SK-N-SH (cell line): ENCODE measurements around the gene KRTAP3-3. TPM values are rescaled to one million over a fixed set of nuclear protein-coding genes. Genes with fewer than 3 reads are reported as not detected.

Experiments
- CTCF ChIA-PET: fragments of 300-600, 350-600 bp; formaldehyde crosslinking; extraction: SDS; loops from one replicate; lab custom pipeline; 2021; lab: Yijun Ruan, JAX
- POLR2A ChIA-PET: fragments of 350-600 bp; sonication (Branson Sonifier 250); formaldehyde crosslinking; extraction: SDS; loops from one replicate; lab custom pipeline; 2020; ENCODE audit warnings: antibody characterized with exemption, inconsistent platforms; lab: Yijun Ruan, JAX
- DNase-seq: peaks from one replicate; pipeline ENCODE4 v3.0.0; 2012
- H2AFZ ChIP-seq: fragments of 200-600 bp; sonication (generic); 2 replicates; pipeline ENCODE4 v1.8.1; 2016; ENCODE audit warnings: antibody characterized with exemption, mild to moderate bottlenecking, low read depth
- H3F3A ChIP-seq: fragments of 200-600 bp; sonication (generic); replicated peaks from 2 replicates; pipeline ENCODE3; 2016; ENCODE audit warnings: antibody characterized with exemption, mild to moderate bottlenecking; ENCODE audit not compliant: insufficient read depth
- H3K27ac ChIP-seq, 2 experiments: fragments of 200-500 bp in 1 of 2; fragments of 200-600 bp in 1 of 2; sonication (Bioruptor generic) in 1 of 2; sonication (generic), shearing (Covaris generic) in 1 of 2; 2 replicates each; pipeline versions ENCODE4 v1.5.1 to v1.6.1; 2014 to 2016; ENCODE audit warnings: low read depth in 2 of 2, inconsistent platforms in 1 of 2, low read length in 1 of 2, mild to moderate bottlenecking in 1 of 2, mixed read lengths in 1 of 2
- H3K27me3 ChIP-seq: fragments of 200-600 bp; sonication (generic), shearing (Covaris generic); 2 replicates; pipeline ENCODE4 v1.6.1; 2016; ENCODE audit warnings: mixed run types; ENCODE audit not compliant: insufficient read depth
- H3K36me3 ChIP-seq, 2 experiments: fragments of 200-500 bp in 1 of 2; fragments of 200-600 bp in 1 of 2; sonication (Bioruptor generic) in 1 of 2; sonication (generic) in 1 of 2; replicated peaks in 1 of 2; 2 replicates each; pipeline versions ENCODE3 to v1.5.1; 2014 to 2016; ENCODE audit warnings: low read length in 1 of 2, mild to moderate bottlenecking in 1 of 2; ENCODE audit not compliant: insufficient read depth in 2 of 2, control insufficient read depth in 1 of 2
- H3K4me1 ChIP-seq, 2 experiments: fragments of 200-500 bp in 1 of 2; fragments of 200-600 bp in 1 of 2; sonication (Bioruptor generic) in 1 of 2; sonication (generic), shearing (Covaris generic) in 1 of 2; 2 replicates each; pipeline versions ENCODE4 v1.5.1 to v1.6.1; 2014 to 2016; ENCODE audit warnings: low read depth in 1 of 2, low read length in 1 of 2, mixed run types in 1 of 2; ENCODE audit not compliant: insufficient read depth in 2 of 2, control insufficient read depth in 1 of 2
- H3K4me2 ChIP-seq: fragments of 200-600 bp; sonication (generic), shearing (Covaris generic); 2 replicates; pipeline ENCODE4 v1.6.1; 2017; ENCODE audit warnings: mixed run types
- H3K4me3 ChIP-seq, 2 experiments: fragments of 200-500 bp in 1 of 2; fragments of 200-600 bp in 1 of 2; sonication (Bioruptor generic) in 1 of 2; sonication (generic), shearing (Covaris generic) in 1 of 2; 2 replicates each; pipeline versions ENCODE4 v1.5.1 to v1.8.1; 2014 to 2016; ENCODE audit warnings: low read depth in 2 of 2, inconsistent platforms in 1 of 2, low read length in 1 of 2, mild to moderate bottlenecking in 1 of 2, mixed read lengths in 1 of 2, moderate library complexity in 1 of 2
- H3K79me2 ChIP-seq: fragments of 200-600 bp; sonication (generic); 2 replicates; pipeline ENCODE4 v1.8.1; 2017; ENCODE audit warnings: mild to moderate bottlenecking; ENCODE audit not compliant: insufficient read depth
- H3K9ac ChIP-seq: fragments of 200-600 bp; sonication (generic); 2 replicates; pipeline ENCODE4 v1.6.1; 2017; ENCODE audit warnings: mixed run types
- H3K9me2 ChIP-seq: fragments of 200-600 bp; sonication (generic); 2 replicates; pipeline ENCODE4 v1.6.1; 2017; ENCODE audit warnings: mixed run types
- H3K9me3 ChIP-seq: fragments of 200-600 bp; sonication (generic); 2 replicates; pipeline ENCODE4 v1.6.1; 2017; ENCODE audit warnings: mixed run types, mild to moderate bottlenecking, moderate library complexity
- H4K20me1 ChIP-seq: fragments of 200-600 bp; sonication (generic); 2 replicates; pipeline ENCODE4 v1.6.1; 2017; ENCODE audit warnings: mild to moderate bottlenecking, mixed run types; ENCODE audit not compliant: insufficient read depth
- EP300 ChIP-seq, 2 experiments: IDR thresholded peaks; 2 replicates each; pipeline versions ENCODE4 v1.4.0 to v1.6.1; 2012; ENCODE audit warnings: borderline replicate concordance in 1 of 2, low read depth in 1 of 2, low read length in 1 of 2
- FOXM1 ChIP-seq: IDR thresholded peaks from 2 replicates; pipeline ENCODE4 v1.4.0; 2012; ENCODE audit warnings: low read depth, mild to moderate bottlenecking
- GATA2 ChIP-seq: sonication (generic); formaldehyde crosslinking; IDR thresholded peaks from 2 replicates; pipeline ENCODE4 v1.5.0; 2020; ENCODE audit warnings: mild to moderate bottlenecking, missing genetic modification reagents
- JUND ChIP-seq: IDR thresholded peaks from 2 replicates; pipeline ENCODE4 v1.4.0; 2012
- NFIC ChIP-seq: IDR thresholded peaks from 2 replicates; pipeline ENCODE4 v1.4.0; 2012; ENCODE audit warnings: borderline replicate concordance
- PBX3 ChIP-seq: IDR thresholded peaks from 2 replicates; pipeline ENCODE4; 2012
- RAD21 ChIP-seq: IDR thresholded peaks from 2 replicates; pipeline ENCODE4 v1.6.1; 2012; ENCODE audit warnings: mild to moderate bottlenecking, low read length
- SMC3 ChIP-seq: IDR thresholded peaks from 2 replicates; pipeline ENCODE4 v1.6.1; 2012; ENCODE audit warnings: low read depth, low read length, improper control_type of control experiment
- WGBS: methylation state at CpG from one replicate; pipeline ENCODE4 v1.1.6; 2017; ENCODE audit warnings: low lambda C conversion rate; 5-methylcytosine and 5-hydroxymethylcytosine counted together
- polyA plus RNA-seq, 3 experiments: library from polyadenylated mRNA; depleted of rRNA; stranded (reverse); fragments of >200 nt; gene quantifications; 2 replicates each; pipeline ENCODE4 v1.2.3, GENCODE V29; 2012

The KRTAP3-3 gene
- polyA plus RNA-seq, 1 of the 3 experiments (the other 2 are of a cell fraction), result not detected

GRCh38 chr17:40962059-40962561 is 31.9 kb downstream of the KRTAP3-3 start:
- WGBS, result 9% methylated on average over 4 of the region's 4 CpGs
- Histone ChIP-seq H3K4me2 (no peak overlapping the region), H3K4me3 (no peak overlapping the region), H3K27ac (no peak overlapping the region), H3K27me3 (no peaks in the 10 kb centered on the region), H2AFZ (no peak overlapping the region), H3F3A (no peaks in the 10 kb centered on the region), H4K20me1 (no peaks in the 10 kb centered on the region), H3K79me2 (no peaks in the 10 kb centered on the region), H3K9me2 (no peaks in the 10 kb centered on the region), H3K9me3 (no peaks in the 10 kb centered on the region), H3K4me1 (peaks cover 0 to 5% of the 10 kb centered on the region in 2 experiments; a peak in 1 of 4 replicates), H3K36me3 (no peaks in the 10 kb centered on the region), H3K9ac (no peak overlapping the region)
- POLR2A ChIA-PET, result no interaction called here
- CTCF ChIA-PET, result interaction anchor here (1.3 kb wide), 1 partner anchor 587 kb away, joined by 5 read pairs; no protein-coding TSS in a partner anchor
- TF ChIP-seq PBX3 (no peak), GATA2 (no peak), FOXM1 (no peak)
- no peak for DNase-seq

DNA sequence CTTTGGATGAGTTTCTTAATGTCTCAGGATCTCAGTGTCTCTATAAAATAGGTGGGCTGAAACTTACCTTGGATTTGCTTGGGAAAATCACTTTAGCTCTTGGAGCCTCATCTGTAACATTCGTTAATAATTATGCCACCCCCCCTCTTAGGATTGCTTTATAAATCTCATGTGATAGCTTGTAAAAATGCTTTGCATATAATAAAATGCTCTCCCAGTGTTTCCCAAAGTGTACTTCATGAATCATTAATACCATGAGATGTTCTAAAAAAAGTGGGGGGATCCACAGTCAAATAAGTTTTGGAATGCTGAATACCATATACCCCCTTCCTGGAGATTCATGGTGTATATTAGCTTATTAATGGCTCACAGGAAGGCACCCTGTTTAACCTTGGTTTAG is 32.4 kb downstream of the KRTAP3-3 start:
- CTCF ChIA-PET, result interaction anchor here (1.3 kb wide), 1 partner anchor 587 kb away, joined by 5 read pairs; no protein-coding TSS in a partner anchor
- H4K20me1 ChIP-seq, result no peaks in the 10 kb centered on the region
- H3F3A ChIP-seq, result no peaks in the 10 kb centered on the region
- H3K4me3 ChIP-seq, result no peak overlapping the region
- H3K27me3 ChIP-seq, result no peaks in the 10 kb centered on the region
- no peaks in the 10 kb centered on the region for H3K36me3 ChIP-seq
- no peak overlapping the region for H3K4me2 ChIP-seq
- H3K79me2 ChIP-seq, result no peaks in the 10 kb centered on the region
- no peaks in the 10 kb centered on the region for H3K9me3 ChIP-seq
- 11% methylated on average over 1 of the region's 1 CpG for WGBS
- H2AFZ ChIP-seq, result no peak overlapping the region
- H3K9me2 ChIP-seq, result no peaks in the 10 kb centered on the region
- H3K9ac ChIP-seq, result no peak overlapping the region
- DNase-seq, result no peak
- H3K4me1 ChIP-seq, result peaks cover 0 to 5% of the 10 kb centered on the region in 2 experiments; a peak in 1 of 4 replicates
- no peak overlapping the region for H3K27ac ChIP-seq
- POLR2A ChIA-PET, result no interaction called here
- no peak for TF ChIP-seq EP300 (IDR thresholded peaks at IDR 0.05; ENCODE audit: borderline replicate concordance in 1 of 2, low read depth in 1 of 2, low read length in 1 of 2)

GRCh38 chr17:40960144-40960543 is 33.8 kb downstream of the KRTAP3-3 start:
- DNase-seq, result no peak

More at GRCh38 chr17:40960144-40960543, 33.8 kb downstream of the KRTAP3-3 start:
- POLR2A ChIA-PET, result interaction anchor here (0.7 kb wide), 1 partner anchor 14 kb away, joined by 3 read pairs; no protein-coding TSS in a partner anchor
- Histone ChIP-seq H4K20me1 (no peaks in the 10 kb centered on the region), H3K4me3 (peak overlapping the region; percentile 0 to 28; a peak in 1 of 4 replicates), H3K79me2 (no peaks in the 10 kb centered on the region), H3K9ac (no peak overlapping the region)
- TF ChIP-seq SMC3 (no peak), JUND (no peak), NFIC (no peak), RAD21 (no peak)
- TF ChIP-seq, all 33 proteins: peak for 0
- Histone ChIP-seq H3K27ac (no peak overlapping the region), H3F3A (no peaks in the 10 kb centered on the region), H3K9me3 (no peaks in the 10 kb centered on the region), H3K9me2 (no peaks in the 10 kb centered on the region), H3K36me3 (no peaks in the 10 kb centered on the region), H3K4me2 (0 out of 2 replicates have a peak overlapping the region, but pooled peaks have one; percentile 13), H3K4me1 (peaks cover 0 to 5% of the 10 kb centered on the region in 2 experiments; a peak in 1 of 4 replicates), H2AFZ (0 out of 2 replicates have a peak overlapping the region, but pooled peaks have one; percentile 3), H3K27me3 (no peaks in the 10 kb centered on the region; the same call in 1 of the 2 replicates)
- 35% methylated on average over 10 of the region's 10 CpGs for WGBS
- CTCF ChIA-PET, result interaction anchor here (1.5 kb wide), 1 partner anchor 703 kb away, joined by 6 read pairs; no protein-coding TSS in a partner anchor
